ENCODE results near the gene PLA2G15. TPM values are rescaled to one million over a fixed set of nuclear protein-coding genes. Genes with fewer than 3 reads are reported as not detected.
A peak's percentile ranks its signal among the peaks of the same experiment; 100 is the strongest.

Gene PLA2G15
- 21.9 TPM for total RNA-seq

GRCh38 chr16:68244903-68245853 is at the start of gene PLA2G15:
Gene PLA2G15 (plus strand): TSS chr16:68245373. CDS start chr16:68245427, 54 bp downstream.
- intact Hi-C loops (cut with DNase I) = loop anchor here (1.0 kb wide), 1 partner anchor 19 kb away; the partner anchor contains the start of gene SLC7A6
- H3K27ac ChIP-seq = peak within 1 kb of the TSS; percentile 6 to 75
- peak; percentile 72 to 97 for DNase-seq (ENCODE audit: low spot score in 2 of 2)
- H3K4me1 ChIP-seq = peaks cover 24 to 34% of the 10 kb centered on the region in 2 donors
- H3K27me3 ChIP-seq = no peaks in the 10 kb centered on the region
- TF ChIP-seq CTCF (IDR thresholded peaks at IDR 0.05) = no peak
- peak within 1 kb of the TSS; percentile 67 to 92 for H3K4me3 ChIP-seq
- H3K9me3 ChIP-seq = no peaks in the 10 kb centered on the region
- H3K36me3 ChIP-seq = peaks cover 11 to 12% of the 10 kb centered on the region in 2 donors

- Histone ChIP-seq H3K9me3 (no peaks in the 10 kb centered on the region), H3K4me1 (no peaks in the 10 kb centered on the region), H3K27me3 (no peaks in the 10 kb centered on the region), H3K4me3 (no peak overlapping the region), H3K27ac (no peak overlapping the region), H3K36me3 (peaks cover 9 to 14% of the 10 kb centered on the region in 2 donors)
- no peak for DNase-seq (ENCODE audit: low spot score in 2 of 2)
- TF ChIP-seq CTCF (IDR thresholded peaks at IDR 0.05) = no peak
- intact Hi-C loops (cut with DNase I) = no loop called here
These were observed 47.9 kb upstream of the PLA2G15 start for GRCh38 chr16:68197250-68197649.

GRCh38 chr16:68200088-68200783 is 44.9 kb upstream of the PLA2G15 start:
- TF ChIP-seq CTCF (IDR thresholded peaks at IDR 0.05) = no peak
- DNase-seq (ENCODE audit: low spot score in 2 of 2) = no peak
- no peak overlapping the region for H3K4me3 ChIP-seq
- H3K27ac ChIP-seq = no peak overlapping the region
- H3K4me1 ChIP-seq = no peaks in the 10 kb centered on the region
- H3K36me3 ChIP-seq = peaks cover 4 to 5% of the 10 kb centered on the region in 2 donors
- intact Hi-C loops (cut with DNase I) = no loop called here
- no peaks in the 10 kb centered on the region for H3K9me3 ChIP-seq
- no peaks in the 10 kb centered on the region for H3K27me3 ChIP-seq

- Histone ChIP-seq H3K4me3 (no peak overlapping the region), H3K36me3 (peaks cover 4 to 5% of the 10 kb centered on the region in 2 donors), H3K9me3 (no peaks in the 10 kb centered on the region), H3K4me1 (no peaks in the 10 kb centered on the region), H3K27ac (no peak overlapping the region), H3K27me3 (no peaks in the 10 kb centered on the region)
- TF ChIP-seq CTCF (IDR thresholded peaks at IDR 0.05) = no peak
- no peak for DNase-seq (ENCODE audit: low spot score in 2 of 2)
- intact Hi-C loops (cut with DNase I) = no loop called here
These were observed 43.1 kb upstream of the PLA2G15 start for GRCh38 chr16:68202091-68202519.

GRCh38 chr16:68206245-68206644 is 38.9 kb upstream of the PLA2G15 start:
- peaks cover 4 to 8% of the 10 kb centered on the region in 2 donors for H3K36me3 ChIP-seq
- DNase-seq (ENCODE audit: low spot score in 2 of 2) = no peak
- intact Hi-C loops (cut with DNase I) = no loop called here

More at GRCh38 chr16:68206245-68206644, 38.9 kb upstream of the PLA2G15 start:
- Histone ChIP-seq H3K27ac (no peak overlapping the region), H3K27me3 (no peaks in the 10 kb centered on the region), H3K9me3 (no peaks in the 10 kb centered on the region), H3K4me1 (no peaks in the 10 kb centered on the region), H3K4me3 (no peak overlapping the region)
- TF ChIP-seq CTCF (IDR thresholded peaks at IDR 0.05) = no peak

Measured in ascending aorta (tissue), 2 donors.